Endothelial cell of umbilical vein (primary cell): ENCODE measurements around the gene ACTR1A. TPM values are rescaled to one million over a fixed set of nuclear protein-coding genes. Genes with fewer than 3 reads are reported as not detected.

Experiments
- BruUV-seq: library from RNA; stranded (reverse); fragments of 400-500 nt; replicated peaks from 2 replicates; lab custom pipeline; 2021; lab: Mats Ljungman, UMichigan
- CTCF ChIA-PET: fragments of 300-600, 350-600 bp; sonication (Branson Sonifier 250); formaldehyde crosslinking; loops from one replicate; lab custom pipeline; 2021; ENCODE audit warnings: antibody characterized with exemption, inconsistent platforms; lab: Charles Lee
- POLR2A ChIA-PET: fragments of 300-600, 350-600 bp; sonication (Branson Sonifier 250); formaldehyde crosslinking; loops from one replicate; lab custom pipeline; 2021; ENCODE audit warnings: antibody characterized with exemption, inconsistent platforms; lab: Charles Lee
- DNase-seq: peaks from one replicate; pipeline ENCODE4 v3.0.0-alpha.2; 2011; ENCODE audit warnings: low read depth, low spot score
- FAIRE-seq: peaks from 2 replicates; lab custom pipeline; 2011; peaks lifted over from hg19 to GRCh38; lab: Jason Lieb, UNC
- H2AFZ ChIP-seq: 2 replicates; pipeline ENCODE4 v1.6.0; 2012; ENCODE audit warnings: low read depth, low read length, control low read depth, inconsistent platforms
- H3K27ac ChIP-seq: 2 replicates; pipeline ENCODE4 v1.5.1; 2011; ENCODE audit warnings: low read depth, mild to moderate bottlenecking, control low read depth, low read length, moderate library complexity; ENCODE audit not compliant: insufficient read depth
- H3K27me3 ChIP-seq, 2 experiments: 2 replicates each; pipeline versions ENCODE4 v1.6.0 to v1.6.1; 2011; ENCODE audit warnings: low read length in 2 of 2, mixed read lengths in 1 of 2; ENCODE audit not compliant: control insufficient read depth in 2 of 2, insufficient read depth in 2 of 2
- H3K36me3 ChIP-seq, 2 experiments: 2 replicates in 1 of 2; 3 replicates in 1 of 2; pipeline ENCODE4 v1.5.1; 2011; ENCODE audit warnings: low read length in 2 of 2, mild to moderate bottlenecking in 1 of 2, moderate library complexity in 1 of 2; ENCODE audit not compliant: control insufficient read depth in 2 of 2, insufficient read depth in 2 of 2; ENCODE audit errors: extremely low read depth in 1 of 2
- H3K4me1 ChIP-seq: 3 replicates; pipeline ENCODE4 v1.5.1; 2011; ENCODE audit warnings: mild to moderate bottlenecking, low read length; ENCODE audit not compliant: control insufficient read depth, insufficient read depth; ENCODE audit errors: extremely low read depth
- H3K4me2 ChIP-seq: 2 replicates; pipeline ENCODE4 v1.6.1; 2011; ENCODE audit warnings: low read length, control low read depth, mixed read lengths; ENCODE audit not compliant: insufficient read depth
- H3K4me3 ChIP-seq, 3 experiments: fragments of 200-600 bp in 1 of 3; sonication (generic), shearing (Covaris generic) in 1 of 3; replicated peaks in 1 of 3; 2 replicates each; pipeline ENCODE4 v1.5.1; 2011 to 2016; ENCODE audit warnings: control low read depth in 3 of 3, low read length in 3 of 3, mild to moderate bottlenecking in 2 of 3, inconsistent platforms in 1 of 3, low read depth in 1 of 3, moderate library complexity in 1 of 3; ENCODE audit not compliant: insufficient read depth in 1 of 3
- H3K79me2 ChIP-seq: 2 replicates; pipeline ENCODE4 v1.6.0; 2012; ENCODE audit warnings: low read length, inconsistent platforms; ENCODE audit not compliant: control insufficient read depth, insufficient read depth
- H3K9ac ChIP-seq: replicated peaks from 2 replicates; pipeline ENCODE3; 2011; ENCODE audit warnings: low read length, control low read depth; ENCODE audit not compliant: insufficient read depth; ENCODE audit errors: extremely low read depth
- H3K9me1 ChIP-seq: replicated peaks from 3 replicates; pipeline ENCODE4 v1.6.0; 2011; ENCODE audit warnings: mild to moderate bottlenecking, low read length; ENCODE audit not compliant: control insufficient read depth, insufficient read depth; ENCODE audit errors: extremely low read depth
- H3K9me3 ChIP-seq: replicated peaks from 2 replicates; pipeline ENCODE4 v1.5.1; 2012; ENCODE audit warnings: low read length, inconsistent platforms; ENCODE audit not compliant: control insufficient read depth, insufficient read depth
- H4K20me1 ChIP-seq: replicated peaks from 2 replicates; pipeline ENCODE3; 2011; ENCODE audit warnings: mild to moderate bottlenecking, low read length; ENCODE audit not compliant: control insufficient read depth, insufficient read depth; ENCODE audit errors: extremely low read depth
- CTCF ChIP-seq, 2 donors: IDR thresholded peaks; 1 replicate in 1 of 2; 2 replicates in 1 of 2; pipeline ENCODE4 v1.5.1; 2011; ENCODE audit warnings: low read length in 2 of 2, mild to moderate bottlenecking in 2 of 2, moderate library complexity in 2 of 2, control low read depth in 1 of 2, inconsistent platforms in 1 of 2, low read depth in 1 of 2; ENCODE audit not compliant: insufficient read depth in 1 of 2; ENCODE audit errors: extremely low read depth in 1 of 2
- EZH2 ChIP-seq: IDR thresholded peaks from 2 replicates; pipeline ENCODE4 v1.6.1; 2012; ENCODE audit warnings: borderline replicate concordance, low read depth, mild to moderate bottlenecking, moderate library complexity, low read length, inconsistent platforms; ENCODE audit not compliant: severe bottlenecking
- FOS ChIP-seq: IDR thresholded peaks from 2 replicates; pipeline ENCODE4 v1.6.1; 2011; ENCODE audit warnings: mild to moderate bottlenecking, low read length, moderate library complexity, borderline replicate concordance; ENCODE audit not compliant: insufficient read depth
- GATA2 ChIP-seq: IDR thresholded peaks from 2 replicates; pipeline ENCODE4 v1.7.0; 2011; ENCODE audit warnings: low read depth, mild to moderate bottlenecking, moderate library complexity, mixed read lengths, low read length; ENCODE audit not compliant: insufficient read length, insufficient read depth
- JUN ChIP-seq: IDR thresholded peaks from 2 replicates; pipeline ENCODE4 v1.6.1; 2011; ENCODE audit warnings: borderline replicate concordance, low read depth; ENCODE audit not compliant: insufficient read length, insufficient read depth
- MAX ChIP-seq: IDR thresholded peaks from 2 replicates; pipeline ENCODE4 v1.6.1; 2011; ENCODE audit not compliant: insufficient read depth, insufficient read length
- MYC ChIP-seq: IDR thresholded peaks from one replicate; pipeline ENCODE4 v1.6.1; 2011; ENCODE audit warnings: mild to moderate bottlenecking, low read depth, low read length
- POLR2A ChIP-seq: IDR thresholded peaks from 2 replicates; pipeline ENCODE4 v1.6.1; 2012; ENCODE audit warnings: low read depth, mild to moderate bottlenecking, control low read depth, low read length
- POLR2AphosphoS5 ChIP-seq: IDR thresholded peaks from 2 replicates; pipeline ENCODE4 v1.6.1; 2012; ENCODE audit warnings: low read depth, mild to moderate bottlenecking, control low read depth, low read length, moderate library complexity; ENCODE audit not compliant: insufficient read depth
- dilution Hi-C: fragments of 300-500 bp; cut with MboI; formaldehyde crosslinking; loops from one replicate; pipeline ENCODE4 v1.15.0; 2019; ENCODE audit warnings: low sequenced_read_pairs; ENCODE audit not compliant: extremely low pct_ligation_motif_present
- intact Hi-C: fragments of 100-400 bp; cut with micrococcal nuclease; formaldehyde crosslinking; loops from one replicate; pipeline ENCODE4 v1.10.0; 2022
- polyA plus RNA-seq, 4 experiments: library from polyadenylated mRNA; depleted of rRNA in 3 of 4; stranded (reverse) in 3 of 4; unstranded in 1 of 4; fragments of >200 nt; gene quantifications; 2 replicates each; pipeline versions ENCODE4 v1.2.1 to v1.2.3, GENCODE V29; 2011 to 2012; ENCODE audit warnings: missing spikeins in 1 of 4
- total RNA-seq: library from RNA; stranded (reverse); gene quantifications from 2 replicates; pipeline ENCODE4 v1.2.3, GENCODE V29; 2021

The ACTR1A gene
- total and polyA plus RNA-seq, 2 donors (not counting 3 experiments of a cell fraction or from before 2014, with no cell fraction given) = 155 to 164 TPM

- TF ChIP-seq GATA2 = no peak
- no peak for TF ChIP-seq POLR2AphosphoS5
- no peak for TF ChIP-seq MAX
- no peak for TF ChIP-seq EZH2
- no peak for TF ChIP-seq POLR2A
- no peak for TF ChIP-seq FOS
- no peak for TF ChIP-seq MYC
- TF ChIP-seq JUN = no peak
- no peak for TF ChIP-seq CTCF (IDR thresholded peaks at IDR 0.05; ENCODE audit: extremely low read depth in 1 of 2, insufficient read depth in 1 of 2, low read depth in 1 of 2, low read length in 2 of 2)
- Histone ChIP-seq H3K9me1 (peaks cover 2% of the 10 kb centered on the region), H3K36me3 (peaks cover 0 to 7% of the 10 kb centered on the region in 2 experiments), H3K4me1 (no peaks in the 10 kb centered on the region), H3K4me3 (no peak overlapping the region), H3K27me3 (no peaks in the 10 kb centered on the region), H3K9ac (no peak overlapping the region), H3K27ac (no peak overlapping the region), H2AFZ (no peak overlapping the region), H3K4me2 (no peak overlapping the region), H3K79me2 (no peaks in the 10 kb centered on the region), H3K9me3 (no peaks in the 10 kb centered on the region), H4K20me1 (peaks cover 2% of the 10 kb centered on the region)
- FAIRE-seq (no peak), DNase-seq (no peak)
- BruUV-seq = no TSS peak
- dilution Hi-C loops = no loop called here
- ChIA-PET POLR2A (no interaction called here), CTCF (interaction anchor here (2.0 to 2.2 kb wide), 2 partner anchors 16 to 59 kb away, joined by 8 to 11 read pairs; no protein-coding TSS in a partner anchor)
- intact Hi-C loops = no loop called here
Observed at GRCh38 chr10:102524746-102525145, 22.2 kb upstream of the ACTR1A start.
